ENCODE measurements around the gene CACNA1D.

GRCh38 chr3:53616321-53616720, 121.9 kb downstream of the CACNA1D start:
- TF ChIP-seq CTCF (IDR thresholded peaks at IDR 0.05): no peak
- no peak for TF ChIP-seq POLR2A (IDR thresholded peaks at IDR 0.05)
